ENCODE measurements around the gene CALY.
A peak's percentile ranks its signal among the peaks of the same experiment; 100 is the strongest.

CALY gene

DNA sequence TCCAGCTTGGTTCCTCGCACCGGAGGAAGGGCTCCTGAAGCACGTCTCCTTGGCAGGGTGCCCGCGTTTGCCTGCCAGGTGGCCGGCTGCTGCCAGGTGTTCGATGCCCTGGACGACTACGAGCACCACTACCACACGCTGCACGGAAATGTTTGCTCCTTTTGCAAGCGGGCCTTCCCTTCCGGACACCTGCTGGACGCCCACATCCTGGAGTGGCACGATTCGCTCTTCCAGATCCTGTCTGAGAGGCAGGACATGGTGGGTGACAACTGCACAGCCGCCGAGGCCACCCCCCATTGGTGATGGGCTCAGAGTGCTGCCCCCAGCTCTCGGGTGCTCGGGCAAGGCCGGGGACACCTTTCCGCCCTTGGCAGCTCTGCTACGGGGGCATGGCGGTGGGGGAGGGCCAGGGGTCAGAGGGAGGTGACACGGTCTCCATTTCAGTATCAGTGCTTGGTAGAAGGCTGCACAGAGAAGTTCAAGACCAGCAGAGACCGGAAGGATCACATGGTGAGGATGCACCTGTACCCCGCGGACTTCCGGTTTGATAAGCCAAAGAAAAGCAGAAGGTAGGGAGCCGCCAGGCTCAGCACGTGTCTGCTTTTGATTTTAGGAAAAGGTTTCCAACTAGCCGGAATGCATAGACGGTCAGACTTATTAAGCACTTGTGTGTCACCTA is 26.8 kb downstream of the CALY start:
- DNase-seq = no peak
- Mint-ChIP-seq H3K4me1 (peaks cover 40% of the 10 kb centered on the region), H3K27ac (no peak overlapping the region), H3K27me3 (ENCODE audit: low read depth, poor library complexity) (peaks cover 3% of the 10 kb centered on the region), H3K36me3 (ENCODE audit: low read depth) (peaks cover 24% of the 10 kb centered on the region), H3K9me3 (no peaks in the 10 kb centered on the region), H3K4me3 (peak overlapping the region; percentile 78)
- TF ChIP-seq, protein P1, sequence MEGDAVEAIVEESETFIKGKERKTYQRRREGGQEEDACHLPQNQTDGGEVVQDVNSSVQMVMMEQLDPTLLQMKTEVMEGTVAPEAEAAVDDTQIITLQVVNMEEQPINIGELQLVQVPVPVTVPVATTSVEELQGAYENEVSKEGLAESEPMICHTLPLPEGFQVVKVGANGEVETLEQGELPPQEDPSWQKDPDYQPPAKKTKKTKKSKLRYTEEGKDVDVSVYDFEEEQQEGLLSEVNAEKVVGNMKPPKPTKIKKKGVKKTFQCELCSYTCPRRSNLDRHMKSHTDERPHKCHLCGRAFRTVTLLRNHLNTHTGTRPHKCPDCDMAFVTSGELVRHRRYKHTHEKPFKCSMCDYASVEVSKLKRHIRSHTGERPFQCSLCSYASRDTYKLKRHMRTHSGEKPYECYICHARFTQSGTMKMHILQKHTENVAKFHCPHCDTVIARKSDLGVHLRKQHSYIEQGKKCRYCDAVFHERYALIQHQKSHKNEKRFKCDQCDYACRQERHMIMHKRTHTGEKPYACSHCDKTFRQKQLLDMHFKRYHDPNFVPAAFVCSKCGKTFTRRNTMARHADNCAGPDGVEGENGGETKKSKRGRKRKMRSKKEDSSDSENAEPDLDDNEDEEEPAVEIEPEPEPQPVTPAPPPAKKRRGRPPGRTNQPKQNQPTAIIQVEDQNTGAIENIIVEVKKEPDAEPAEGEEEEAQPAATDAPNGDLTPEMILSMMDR (IDR thresholded peaks at IDR 0.05) = no peak

DNA sequence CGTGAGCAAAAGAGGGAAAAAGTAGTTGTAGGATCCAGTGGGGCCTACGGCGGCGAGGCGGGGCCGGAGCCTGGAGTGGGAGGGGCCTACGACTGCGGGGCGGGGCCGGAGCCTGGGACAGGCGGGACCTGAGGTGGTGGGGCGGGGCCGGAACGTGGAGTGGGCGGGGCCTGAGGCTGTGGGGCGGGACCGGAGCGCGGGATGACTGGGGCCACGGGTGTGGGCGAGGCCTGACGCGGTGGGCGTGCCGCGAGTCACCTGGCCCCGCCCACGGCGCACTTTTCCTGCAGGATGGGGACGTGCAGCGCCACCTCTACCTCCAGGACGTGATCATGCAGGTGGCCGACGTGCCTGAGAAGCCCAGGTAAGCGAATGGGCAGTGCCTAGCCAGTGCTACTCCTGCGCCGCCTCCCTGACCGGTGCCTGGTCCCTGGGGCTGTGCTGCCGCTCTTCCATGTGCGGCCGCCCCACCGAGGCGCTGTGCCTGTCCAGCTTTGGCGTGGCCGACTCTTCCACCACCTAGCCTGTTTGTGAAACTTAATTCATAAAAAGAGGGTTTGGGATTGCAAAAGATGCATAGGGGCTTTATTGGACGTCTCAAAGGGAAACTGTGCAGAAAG is 27.5 kb downstream of the CALY start:
- TF ChIP-seq, protein P1 (IDR thresholded peaks at IDR 0.05) = no peak
- peaks cover 40% of the 10 kb centered on the region for H3K4me1 Mint-ChIP-seq
- no peak overlapping the region for H3K27ac Mint-ChIP-seq
- H3K9me3 Mint-ChIP-seq = no peaks in the 10 kb centered on the region
- peaks cover 3% of the 10 kb centered on the region for H3K27me3 Mint-ChIP-seq (ENCODE audit: low read depth, poor library complexity)
- H3K36me3 Mint-ChIP-seq (ENCODE audit: low read depth) = peaks cover 24% of the 10 kb centered on the region
- peak; percentile 98 for DNase-seq
- peak overlapping the region; percentile 78 for H3K4me3 Mint-ChIP-seq

DNA sequence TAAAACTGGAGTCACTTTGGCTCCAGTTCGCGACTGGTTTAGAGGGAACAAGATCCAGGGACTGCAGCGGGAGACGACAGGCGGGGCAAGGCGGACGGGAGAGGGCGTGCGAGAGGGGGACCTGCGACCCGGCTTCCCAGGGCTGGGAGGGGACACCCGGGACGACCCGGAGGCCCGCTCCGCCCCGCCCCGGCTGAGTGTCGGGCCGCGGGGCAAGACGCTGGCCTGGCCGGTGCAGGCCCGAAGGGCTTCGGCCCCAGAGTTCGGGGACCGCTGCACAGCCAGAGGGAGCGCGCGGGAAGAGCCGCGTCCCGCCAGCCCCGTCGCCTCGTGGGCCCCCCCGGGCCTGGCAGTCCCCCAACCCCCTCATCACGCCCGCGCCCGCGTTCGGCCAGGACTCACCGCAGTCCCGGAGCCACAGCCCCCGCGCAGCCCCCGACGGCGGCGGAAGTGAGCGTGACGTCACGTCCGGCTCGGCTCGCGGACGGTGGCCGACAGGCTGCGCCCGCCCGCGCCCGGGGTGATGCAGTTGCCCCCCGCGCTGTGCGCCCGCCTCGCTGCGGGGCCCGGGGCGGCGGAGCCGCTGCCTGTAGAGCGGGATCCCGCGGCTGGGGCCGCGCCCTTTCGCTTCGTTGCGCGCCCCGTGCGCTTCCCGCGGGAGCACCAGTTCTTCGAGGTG is 28.1 kb downstream of the CALY start, which contains the start of the genes TUBGCP2 and ZNF511:
Gene TUBGCP2, minus strand, starts transcription at position 452 of the 679 bp plus-strand sequence. CDS start 5,931 bp downstream, outside the sequence.
Gene ZNF511, plus strand, starts transcription at position 494 of the 679 bp plus-strand sequence. Its CDS starts 30 bp downstream, at position 524.
- peaks cover 27% of the 10 kb centered on the region for H3K36me3 Mint-ChIP-seq (ENCODE audit: low read depth)
- H3K27ac Mint-ChIP-seq = peak within 1 kb of the TSS; percentile 99

DNA sequence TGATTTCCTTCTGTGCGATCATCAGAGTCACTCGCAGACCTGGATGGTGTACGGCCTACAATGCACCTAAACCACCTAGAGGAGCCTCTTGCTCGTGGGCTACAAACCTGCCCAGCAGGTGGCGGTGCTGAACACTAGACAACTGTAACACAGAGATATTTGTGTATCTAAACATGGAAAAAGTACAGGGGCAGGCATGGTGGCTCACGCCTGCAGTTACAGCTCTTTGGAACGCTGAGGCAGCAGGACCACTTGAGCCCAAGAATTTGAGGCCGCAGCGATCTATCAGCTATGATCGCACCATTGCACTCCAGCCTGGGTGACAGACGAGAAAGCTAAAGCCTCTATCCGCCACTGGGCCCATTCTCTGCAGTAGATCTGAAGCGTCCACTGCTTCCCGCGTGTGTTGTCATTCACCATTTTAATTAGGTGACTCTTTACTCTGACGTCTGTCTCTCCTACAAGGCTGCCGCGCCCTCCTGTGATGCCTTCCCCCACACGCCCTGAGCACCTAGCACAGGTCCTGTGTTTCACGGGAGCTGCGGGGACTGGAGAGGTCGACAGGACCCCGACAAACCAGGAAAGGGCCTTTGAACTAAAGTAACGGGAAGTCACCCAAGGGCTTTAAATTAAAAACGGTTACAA is 28.8 kb downstream of the CALY start:
- peaks cover 3% of the 10 kb centered on the region for H3K27me3 Mint-ChIP-seq (ENCODE audit: low read depth, poor library complexity)
- H3K9me3 Mint-ChIP-seq = no peaks in the 10 kb centered on the region
- peak overlapping the region; percentile 99 for H3K4me3 Mint-ChIP-seq
- H3K36me3 Mint-ChIP-seq (ENCODE audit: low read depth) = peaks cover 29% of the 10 kb centered on the region
- H3K4me1 Mint-ChIP-seq = peaks cover 45% of the 10 kb centered on the region
- TF ChIP-seq, protein P1 (IDR thresholded peaks at IDR 0.05) = peak; percentile 59
- H3K27ac Mint-ChIP-seq = peak overlapping the region; percentile 99
- peak; percentile 75 for DNase-seq

More for the DNA sequence above, 28.1 kb downstream of the CALY start, which contains the start of the genes TUBGCP2 and ZNF511:
- peak; percentile 88 for DNase-seq
- peak within 1 kb of the TSS; percentile 99 for H3K4me3 Mint-ChIP-seq
- TF ChIP-seq, protein P1 (IDR thresholded peaks at IDR 0.05) = no peak
- no peaks in the 10 kb centered on the region for H3K9me3 Mint-ChIP-seq
- H3K4me1 Mint-ChIP-seq = peaks cover 43% of the 10 kb centered on the region
- peaks cover 3% of the 10 kb centered on the region for H3K27me3 Mint-ChIP-seq (ENCODE audit: low read depth, poor library complexity)

DNA sequence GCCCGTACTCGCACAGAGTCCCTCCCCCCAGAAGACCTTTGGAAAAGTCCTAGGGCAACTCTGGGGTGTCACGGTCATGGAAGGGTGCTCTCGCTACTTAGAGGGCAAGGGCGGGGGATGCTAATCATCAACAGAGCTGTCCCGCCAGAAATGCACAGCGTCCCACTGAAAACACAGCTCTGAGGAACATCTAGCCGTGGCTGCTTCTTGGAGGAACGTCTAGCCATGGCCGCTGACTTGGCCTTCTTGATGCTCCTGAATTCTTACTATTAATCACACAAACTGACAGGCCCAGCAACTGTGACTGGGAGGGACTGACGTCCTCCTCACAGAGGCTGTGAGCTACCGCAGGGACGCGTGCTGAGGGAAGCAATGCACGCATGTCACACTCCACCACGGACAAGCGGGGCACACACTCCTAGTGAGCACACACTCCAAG is 29.7 kb downstream of the CALY start:
- DNase-seq = no peak
- H3K27ac Mint-ChIP-seq = peak overlapping the region; percentile 77
- no peaks in the 10 kb centered on the region for H3K9me3 Mint-ChIP-seq
- H3K4me3 Mint-ChIP-seq = peak overlapping the region; percentile 99
- TF ChIP-seq, protein P1 (IDR thresholded peaks at IDR 0.05) = no peak
- peaks cover 29% of the 10 kb centered on the region for H3K36me3 Mint-ChIP-seq (ENCODE audit: low read depth)
- H3K27me3 Mint-ChIP-seq (ENCODE audit: low read depth, poor library complexity) = peaks cover 3% of the 10 kb centered on the region
- peaks cover 45% of the 10 kb centered on the region for H3K4me1 Mint-ChIP-seq
